GM21381 (cell line): ENCODE measurements around the gene PRKCH.

Source experiments
- ATAC-seq: cut with Tn5 transposase; IDR thresholded peaks from one replicate; pipeline ENCODE4 v1.9.1; 2021; ENCODE audit warnings: mild to moderate bottlenecking, moderate library complexity; ENCODE audit not compliant: unreplicated experiment

PRKCH gene

GRCh38 chr14:61470261-61470960, 149.0 kb downstream of the PRKCH start:
- no peak for ATAC-seq

- ATAC-seq, result no peak
These were observed 149.5 kb downstream of the PRKCH start for GRCh38 chr14:61470961-61471293.

- no peak for ATAC-seq
These were observed 150.1 kb downstream of the PRKCH start for GRCh38 chr14:61471297-61472005.

GRCh38 chr14:61472011-61472672, 150.8 kb downstream of the PRKCH start:
- ATAC-seq, result no peak

GRCh38 chr14:61472801-61473376, 151.5 kb downstream of the PRKCH start:
- ATAC-seq, result no peak

- ATAC-seq, result no peak
These were observed 152.6 kb downstream of the PRKCH start for GRCh38 chr14:61474015-61474414.

GRCh38 chr14:61474701-61475100, 153.3 kb downstream of the PRKCH start:
- no peak for ATAC-seq

GRCh38 chr14:61475316-61475715, 153.9 kb downstream of the PRKCH start:
- no peak for ATAC-seq

- ATAC-seq, result no peak
These were observed 154.8 kb downstream of the PRKCH start for GRCh38 chr14:61476105-61476753.

- ATAC-seq, result no peak
These were observed 155.5 kb downstream of the PRKCH start for GRCh38 chr14:61476754-61477410.

GRCh38 chr14:61477712-61478462, 156.5 kb downstream of the PRKCH start:
- ATAC-seq, result no peak

GRCh38 chr14:61478971-61479473, 157.6 kb downstream of the PRKCH start:
- peak; percentile 47 for ATAC-seq

GRCh38 chr14:61479746-61480502, 158.5 kb downstream of the PRKCH start:
- no peak for ATAC-seq

GRCh38 chr14:61480704-61481285, 159.4 kb downstream of the PRKCH start:
- no peak for ATAC-seq

GRCh38 chr14:61481701-61482100, 160.3 kb downstream of the PRKCH start:
- ATAC-seq, result no peak

- ATAC-seq, result no peak
These were observed 161.2 kb downstream of the PRKCH start for GRCh38 chr14:61482348-61483206.

GRCh38 chr14:61483476-61483875, 162.1 kb downstream of the PRKCH start:
- no peak for ATAC-seq

- ATAC-seq, result no peak
These were observed 162.7 kb downstream of the PRKCH start for GRCh38 chr14:61484031-61484430.
